Thyroid gland (tissue), 4 donors: ENCODE data around the gene TMEM154. TPM values are rescaled to one million over a fixed set of nuclear protein-coding genes. Genes with fewer than 3 reads are reported as not detected.

Experiments
- DNase-seq, 2 donors: peaks; one replicate each; pipeline ENCODE4 v3.0.0-alpha.2; 2019
- H3K27ac ChIP-seq, 3 donors: fragments of 200-600 bp; sonication (generic); 1 replicate in 2 of 3; 2 replicates in 1 of 3; pipeline ENCODE4 v1.5.1; 2016 to 2019; ENCODE audit warnings: mild to moderate bottlenecking in 1 of 3, moderate library complexity in 1 of 3
- H3K27me3 ChIP-seq: fragments of 200-600 bp; sonication (generic); one replicate; pipeline ENCODE4 v1.5.1; 2019
- H3K36me3 ChIP-seq, 2 donors: fragments of 200-600 bp; sonication (generic); one replicate each; pipeline ENCODE4 v1.5.1; 2016 to 2019
- H3K4me1 ChIP-seq, 2 donors: fragments of 200-600 bp; sonication (generic); one replicate each; pipeline ENCODE4 v1.5.1; 2017 to 2019
- H3K4me3 ChIP-seq, 3 donors: fragments of 200-600 bp; sonication (generic); replicated peaks in 1 of 3; 1 replicate in 2 of 3; 2 replicates in 1 of 3; pipeline ENCODE4 v1.5.1; 2016; ENCODE audit warnings: mild to moderate bottlenecking in 1 of 3
- H3K9me3 ChIP-seq: fragments of 200-600 bp; sonication (generic); one replicate; pipeline ENCODE4 v1.5.1; 2017
- POLR2A ChIP-seq, 2 donors: fragments of 450-650 bp; IDR thresholded peaks; one replicate each; pipeline ENCODE4 v1.6.1; 2017; ENCODE audit warnings: antibody characterized with exemption in 2 of 2, mild to moderate bottlenecking in 2 of 2, moderate library complexity in 1 of 2
- WGBS, 2 donors: methylation state at CpG; one replicate each; pipeline ENCODE4 v1.1.5; 2017; 5-methylcytosine and 5-hydroxymethylcytosine counted together
- intact Hi-C: fragments of 100-400 bp; cut with DNase I; formaldehyde crosslinking; loops from one replicate; pipeline ENCODE4 v1.15.1; 2023
- total RNA-seq, 4 donors: library from RNA; depleted of rRNA; stranded (reverse); fragments of >200 nt; gene quantifications; one replicate each; pipeline ENCODE4 v1.2.3, GENCODE V29; 2016
- TF ChIP-seq, protein P1 (sequence below), 6 experiments: fragments of 200-600 bp in 3 of 6; fragments of 450-650 bp in 3 of 6; sonication (generic) in 3 of 6; IDR thresholded peaks; one replicate each; pipeline ENCODE4 v1.5.1; 2016 to 2019; ENCODE audit warnings: antibody characterized with exemption in 6 of 6, mild to moderate bottlenecking in 2 of 6, inconsistent platforms in 1 of 6, moderate library complexity in 1 of 6

TMEM154 gene
- total RNA-seq, 4 donors from 2014 or later: 0.22 to 1.6 (median 0.42) TPM

DNA sequence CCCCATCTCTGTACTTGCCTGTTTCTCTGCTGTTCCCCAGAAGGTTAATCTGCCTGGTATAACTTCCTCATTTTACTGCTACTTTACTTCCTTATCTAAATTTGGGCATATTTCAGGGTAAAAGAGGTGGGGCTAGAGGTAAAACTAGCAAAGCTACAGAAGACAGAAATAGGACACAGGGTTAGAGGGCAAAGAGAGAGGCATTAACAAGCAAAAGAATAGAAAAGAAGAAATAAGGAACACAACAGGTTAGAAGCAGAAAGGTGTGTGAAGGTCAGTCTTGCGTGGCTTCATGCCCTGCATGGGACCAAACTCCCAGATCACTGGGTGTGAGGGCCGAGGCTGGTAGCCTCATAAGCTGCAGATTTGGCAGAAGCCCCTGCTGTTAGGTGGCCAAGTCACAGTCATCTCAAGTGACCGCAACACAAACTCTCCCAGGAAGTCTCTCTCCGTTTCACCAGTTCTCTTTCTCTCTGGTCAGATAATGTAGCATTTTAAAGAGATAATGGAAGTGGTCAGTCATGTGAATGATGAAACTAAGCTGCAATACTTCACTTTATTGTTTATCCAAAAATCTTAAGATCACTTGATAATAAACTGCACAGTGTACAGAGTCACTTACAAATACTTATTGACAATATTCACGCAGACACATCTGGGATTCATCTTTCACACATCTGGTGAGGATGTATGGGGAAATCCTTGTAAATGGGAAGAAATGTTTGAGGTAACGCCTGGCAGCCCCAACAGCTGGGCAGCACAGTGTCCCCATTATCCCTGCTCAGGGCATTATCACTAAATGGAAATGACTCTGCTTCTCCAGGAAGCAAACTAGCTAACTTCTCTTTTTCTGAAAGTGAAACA, 16.4 kb downstream of the TMEM154 start:
- Histone ChIP-seq H3K27ac (no peak overlapping the region), H3K36me3 (no peaks in the 10 kb centered on the region), H3K4me1 (no peaks in the 10 kb centered on the region), H3K4me3 (no peak overlapping the region), H3K9me3 (no peaks in the 10 kb centered on the region), H3K27me3 (no peaks in the 10 kb centered on the region)
- WGBS, 2 donors: 62 to 70% methylated on average over 6 of the region's 6 CpGs
- TF ChIP-seq POLR2A (IDR thresholded peaks at IDR 0.05): no peak
- TF ChIP-seq, protein P1, sequence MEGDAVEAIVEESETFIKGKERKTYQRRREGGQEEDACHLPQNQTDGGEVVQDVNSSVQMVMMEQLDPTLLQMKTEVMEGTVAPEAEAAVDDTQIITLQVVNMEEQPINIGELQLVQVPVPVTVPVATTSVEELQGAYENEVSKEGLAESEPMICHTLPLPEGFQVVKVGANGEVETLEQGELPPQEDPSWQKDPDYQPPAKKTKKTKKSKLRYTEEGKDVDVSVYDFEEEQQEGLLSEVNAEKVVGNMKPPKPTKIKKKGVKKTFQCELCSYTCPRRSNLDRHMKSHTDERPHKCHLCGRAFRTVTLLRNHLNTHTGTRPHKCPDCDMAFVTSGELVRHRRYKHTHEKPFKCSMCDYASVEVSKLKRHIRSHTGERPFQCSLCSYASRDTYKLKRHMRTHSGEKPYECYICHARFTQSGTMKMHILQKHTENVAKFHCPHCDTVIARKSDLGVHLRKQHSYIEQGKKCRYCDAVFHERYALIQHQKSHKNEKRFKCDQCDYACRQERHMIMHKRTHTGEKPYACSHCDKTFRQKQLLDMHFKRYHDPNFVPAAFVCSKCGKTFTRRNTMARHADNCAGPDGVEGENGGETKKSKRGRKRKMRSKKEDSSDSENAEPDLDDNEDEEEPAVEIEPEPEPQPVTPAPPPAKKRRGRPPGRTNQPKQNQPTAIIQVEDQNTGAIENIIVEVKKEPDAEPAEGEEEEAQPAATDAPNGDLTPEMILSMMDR (IDR thresholded peaks at IDR 0.05): no peak
- peak; percentile 20 to 60 for DNase-seq
- intact Hi-C loops: no loop called here

DNA sequence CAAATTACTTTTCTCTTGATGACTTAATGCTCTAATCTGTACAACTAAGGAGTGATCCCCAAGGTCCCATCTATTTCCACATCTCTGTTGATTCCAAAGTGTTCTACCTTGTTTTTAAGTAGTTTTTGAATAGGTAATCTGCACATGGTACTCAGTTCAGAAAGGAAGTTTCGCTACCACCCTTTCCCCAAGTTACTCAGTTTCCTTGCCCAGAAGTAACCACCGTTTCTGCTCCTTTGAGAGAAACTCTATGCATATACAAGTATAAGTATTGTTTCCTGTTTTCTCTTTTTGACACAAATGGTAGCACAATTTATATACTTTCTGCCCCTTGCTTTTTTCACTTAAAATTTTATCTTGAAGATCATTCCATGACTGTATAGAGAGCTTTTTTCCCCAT, 18.1 kb downstream of the TMEM154 start:
- Histone ChIP-seq H3K4me1 (no peaks in the 10 kb centered on the region), H3K27ac (no peak overlapping the region), H3K9me3 (no peaks in the 10 kb centered on the region), H3K4me3 (no peak overlapping the region), H3K36me3 (no peaks in the 10 kb centered on the region), H3K27me3 (no peaks in the 10 kb centered on the region)
- intact Hi-C loops: no loop called here
- DNase-seq: no peak
- WGBS, 2 donors: 85 to 89% methylated on average over 2 of the region's 2 CpGs
- TF ChIP-seq POLR2A (IDR thresholded peaks at IDR 0.05): no peak
- TF ChIP-seq, protein P1 (IDR thresholded peaks at IDR 0.05): no peak

DNA sequence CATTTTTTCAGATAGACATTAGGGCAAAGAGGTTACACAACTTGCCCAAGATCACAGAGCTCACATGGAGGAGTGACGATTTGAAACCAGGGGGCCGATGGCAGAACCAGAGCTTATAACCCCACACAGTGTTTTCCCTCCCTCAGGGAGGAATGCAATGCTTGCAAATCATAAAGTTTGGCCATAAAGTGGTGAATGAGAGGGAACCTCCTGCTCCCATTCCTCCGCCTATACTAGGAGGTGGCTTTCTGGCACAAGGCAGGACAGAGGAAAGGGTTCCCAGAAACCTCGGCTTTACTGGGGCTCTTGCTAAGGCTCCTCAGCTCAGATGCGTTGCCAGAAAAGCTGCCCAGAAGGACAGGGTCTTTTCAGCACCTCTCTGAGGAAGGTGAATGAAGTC, 19.3 kb downstream of the TMEM154 start:
- intact Hi-C loops: no loop called here
- no peaks in the 10 kb centered on the region for H3K4me1 ChIP-seq
- H3K27me3 ChIP-seq: no peaks in the 10 kb centered on the region
- no peak overlapping the region for H3K27ac ChIP-seq
- 82 to 92% methylated on average over 5 of the region's 5 CpGs for WGBS, 2 donors
- H3K9me3 ChIP-seq: no peaks in the 10 kb centered on the region
- DNase-seq: no peak
- no peaks in the 10 kb centered on the region for H3K36me3 ChIP-seq
- H3K4me3 ChIP-seq: no peak overlapping the region
- no peak for TF ChIP-seq POLR2A (IDR thresholded peaks at IDR 0.05)

DNA sequence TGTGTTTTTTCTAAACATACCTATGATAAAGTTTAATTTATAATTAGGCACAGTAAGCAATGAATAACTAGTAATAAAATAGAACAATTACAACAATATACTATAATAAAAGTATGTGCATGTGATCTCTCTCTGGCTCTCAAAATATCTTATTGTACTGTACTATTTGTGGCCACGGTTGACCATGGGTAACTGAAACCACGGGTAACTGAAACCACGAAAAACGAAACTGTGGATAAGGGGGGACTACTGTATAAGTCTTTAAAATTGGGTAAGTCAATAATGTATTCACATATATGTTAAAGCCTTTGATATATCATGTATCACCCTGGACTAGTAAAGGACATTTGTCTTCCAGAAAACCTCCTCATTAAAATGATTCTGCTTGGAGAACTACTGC, 20.0 kb downstream of the TMEM154 start:
- Histone ChIP-seq H3K4me3 (no peak overlapping the region), H3K4me1 (no peaks in the 10 kb centered on the region), H3K9me3 (no peaks in the 10 kb centered on the region), H3K27ac (no peak overlapping the region), H3K36me3 (no peaks in the 10 kb centered on the region), H3K27me3 (no peaks in the 10 kb centered on the region)
- 76 to 91% methylated on average over 4 of the region's 4 CpGs for WGBS, 2 donors
- intact Hi-C loops: no loop called here
- TF ChIP-seq, protein P1 (IDR thresholded peaks at IDR 0.05): no peak
- TF ChIP-seq POLR2A (IDR thresholded peaks at IDR 0.05): no peak
- no peak for DNase-seq

DNA sequence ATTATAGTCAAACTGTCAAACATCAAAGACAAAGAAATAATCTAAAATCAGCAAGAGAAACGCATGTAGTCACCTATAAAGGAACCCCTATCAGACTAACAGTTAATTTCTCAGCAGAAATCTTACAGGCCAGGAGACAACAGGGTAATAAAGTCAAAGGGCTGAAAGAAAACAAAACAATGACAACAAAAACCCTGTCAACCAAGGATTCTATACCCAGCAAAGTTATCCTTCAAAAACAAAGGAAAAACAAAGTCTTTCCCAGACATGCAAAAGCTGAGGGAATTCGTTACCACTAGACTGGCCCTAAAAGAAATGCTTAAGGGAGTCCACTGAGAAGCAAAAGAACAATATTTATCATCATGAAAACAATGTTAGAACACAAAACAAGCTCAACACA, 22.1 kb downstream of the TMEM154 start:
- Histone ChIP-seq H3K4me3 (no peak overlapping the region), H3K9me3 (no peaks in the 10 kb centered on the region), H3K27ac (no peak overlapping the region), H3K4me1 (no peaks in the 10 kb centered on the region), H3K36me3 (no peaks in the 10 kb centered on the region), H3K27me3 (no peaks in the 10 kb centered on the region)
- 89 to 92% methylated on average over 2 of the region's 2 CpGs for WGBS, 2 donors
- no peak for DNase-seq
- intact Hi-C loops: no loop called here
- TF ChIP-seq POLR2A (IDR thresholded peaks at IDR 0.05): no peak
- TF ChIP-seq, protein P1 (IDR thresholded peaks at IDR 0.05): no peak
